H1 (cell line): Measurements from ENCODE around the gene OST4. TPM values are rescaled to one million over a fixed set of nuclear protein-coding genes. Genes with fewer than 3 reads are reported as not detected.

ENCODE experiments used
- ASH2L ChIP-seq: fragments of 200-600, 300-600 bp; sonication (generic); IDR thresholded peaks from one replicate; pipeline ENCODE4 v1.7.1; 2017; ENCODE audit warnings: low read length
- ATF3 ChIP-seq: IDR thresholded peaks from 2 replicates; pipeline ENCODE4 v1.6.1; 2011; ENCODE audit warnings: low read depth, mild to moderate bottlenecking, low read length; ENCODE audit not compliant: insufficient read depth
- EGR1 ChIP-seq: IDR thresholded peaks from 2 replicates; pipeline ENCODE4 v1.6.1; 2011; ENCODE audit warnings: low read depth, low read length, borderline replicate concordance
- EZH2 ChIP-seq: fragments of 200-600 bp; sonication (generic); IDR thresholded peaks from 2 replicates; pipeline ENCODE4 v1.7.1; 2012; ENCODE audit warnings: low read depth, mild to moderate bottlenecking, moderate library complexity, low read length, inconsistent platforms; ENCODE audit not compliant: severe bottlenecking
- FOSL1 ChIP-seq: IDR thresholded peaks from 2 replicates; pipeline ENCODE4 v1.6.1; 2011; ENCODE audit warnings: mild to moderate bottlenecking, low read depth, low read length, moderate library complexity; ENCODE audit not compliant: insufficient read depth
- GABPA ChIP-seq: IDR thresholded peaks from 2 replicates; pipeline ENCODE4 v1.6.1; 2011; ENCODE audit warnings: mild to moderate bottlenecking, low read length, moderate library complexity, borderline replicate concordance; ENCODE audit not compliant: insufficient read depth
- GTF2F1 ChIP-seq: IDR thresholded peaks from 2 replicates; pipeline ENCODE4 v1.6.1; 2012; ENCODE audit warnings: low read depth, low read length, improper control_type of control experiment, borderline replicate concordance
- KDM4A ChIP-seq: IDR thresholded peaks from one replicate; pipeline ENCODE4 v1.7.1; 2012; ENCODE audit warnings: low read depth, mild to moderate bottlenecking, moderate library complexity, low read length, inconsistent platforms; ENCODE audit not compliant: severe bottlenecking
- POLR2A ChIP-seq, 2 experiments: IDR thresholded peaks; 1 replicate in 1 of 2; 2 replicates in 1 of 2; pipeline ENCODE4 v1.6.1; 2011; ENCODE audit warnings: low read depth in 2 of 2, low read length in 2 of 2, mild to moderate bottlenecking in 2 of 2; ENCODE audit errors: control extremely low read depth in 1 of 2
- RNF2 ChIP-seq: fragments of 200-900, 300-1000 bp; sonication (generic); IDR thresholded peaks from 2 replicates; pipeline ENCODE4 v1.7.1; 2016; ENCODE audit warnings: borderline replicate concordance, low read depth, mild to moderate bottlenecking, antibody characterized with exemption, low read length; ENCODE audit not compliant: poor library complexity, severe bottlenecking; ENCODE audit errors: missing control alignments
- RXRA ChIP-seq: IDR thresholded peaks from 2 replicates; pipeline ENCODE4 v1.6.1; 2011; ENCODE audit warnings: low read depth, mild to moderate bottlenecking, low read length, moderate library complexity; ENCODE audit not compliant: insufficient read depth
- SIN3A ChIP-seq, 2 experiments: IDR thresholded peaks in 1 of 2; conservative IDR thresholded peaks in 1 of 2; 2 replicates each; pipeline ENCODE4 v1.6.1; 2011 to 2012; ENCODE audit warnings: low read length in 2 of 2, improper control_type of control experiment in 1 of 2, low read depth in 1 of 2, mild to moderate bottlenecking in 1 of 2
- SIX5 ChIP-seq: IDR thresholded peaks from 2 replicates; pipeline ENCODE4 v1.6.1; 2011; ENCODE audit warnings: mild to moderate bottlenecking, low read depth, low read length
- polyA plus RNA-seq, 7 experiments: library from polyadenylated mRNA; depleted of rRNA in 3 of 7; stranded (reverse) in 5 of 7; unstranded in 2 of 7; fragments of >200 nt in 5 of 7; fragments of 200-250 nt in 2 of 7; gene quantifications; 1 replicate in 5 of 7; 2 replicates in 1 of 7; 4 replicates in 1 of 7; pipeline versions ENCODE4 v1.2.1 to v1.2.3, GENCODE V29; 2011 to 2013; ENCODE audit warnings: missing spikeins in 2 of 7, mixed read lengths in 2 of 7
- total RNA-seq: library from RNA; stranded (reverse); fragmentation: NEBNext Ultra II Directional; extraction: Animal tissue kit (Norgen Biotek cat#: 25700); gene quantifications from 2 replicates; pipeline ENCODE4 v1.2.1, GENCODE V29; 2021
- TF ChIP-seq, protein P1 (sequence below), 3 experiments: IDR thresholded peaks; 1 replicate in 2 of 3; 2 replicates in 1 of 3; pipeline versions ENCODE4 v1.5.1 to v1.6.1; 2011; ENCODE audit warnings: low read length in 3 of 3, mild to moderate bottlenecking in 3 of 3, inconsistent platforms in 2 of 3, low read depth in 1 of 3, moderate library complexity in 1 of 3; ENCODE audit not compliant: insufficient read depth in 1 of 3; ENCODE audit errors: control extremely low read depth in 1 of 3

The OST4 gene
- total and polyA plus RNA-seq, 2 of the 8 experiments (the other 6 are each of a cell fraction or from before 2014, with no cell fraction given) = 225 to 865 TPM

- TF ChIP-seq GTF2F1 = no peak
- no peak for TF ChIP-seq RNF2
- TF ChIP-seq EGR1 = no peak
- peak in 1 of 2 experiments; percentile 31; a peak in 1 of 4 replicates for TF ChIP-seq SIN3A (conservative IDR thresholded peaks at IDR 0.05 in 1 of 2, IDR thresholded peaks at IDR 0.05 in 1 of 2; ENCODE audit: low read depth in 1 of 2, low read length in 2 of 2)
- peak; percentile 68 for TF ChIP-seq KDM4A
- no peak; the same call in 1 of the 2 replicates for TF ChIP-seq GABPA
- TF ChIP-seq ASH2L = peak; percentile 58
- no peak; the same call in 1 of the 2 replicates for TF ChIP-seq SIX5
- TF ChIP-seq FOSL1 = 0 out of 2 replicates have a peak, but pooled peaks have one; percentile 10
- TF ChIP-seq ATF3 = peak; percentile 30; the same call in 1 of the 2 replicates
- no peak for TF ChIP-seq EZH2
- no peak for TF ChIP-seq RXRA
- peak in 1 of 2 experiments; percentile 40; a peak in 1 of 3 replicates for TF ChIP-seq POLR2A (IDR thresholded peaks at IDR 0.05; ENCODE audit: control extremely low read depth in 1 of 2, low read depth in 2 of 2, low read length in 2 of 2)
- TF ChIP-seq, protein P1, sequence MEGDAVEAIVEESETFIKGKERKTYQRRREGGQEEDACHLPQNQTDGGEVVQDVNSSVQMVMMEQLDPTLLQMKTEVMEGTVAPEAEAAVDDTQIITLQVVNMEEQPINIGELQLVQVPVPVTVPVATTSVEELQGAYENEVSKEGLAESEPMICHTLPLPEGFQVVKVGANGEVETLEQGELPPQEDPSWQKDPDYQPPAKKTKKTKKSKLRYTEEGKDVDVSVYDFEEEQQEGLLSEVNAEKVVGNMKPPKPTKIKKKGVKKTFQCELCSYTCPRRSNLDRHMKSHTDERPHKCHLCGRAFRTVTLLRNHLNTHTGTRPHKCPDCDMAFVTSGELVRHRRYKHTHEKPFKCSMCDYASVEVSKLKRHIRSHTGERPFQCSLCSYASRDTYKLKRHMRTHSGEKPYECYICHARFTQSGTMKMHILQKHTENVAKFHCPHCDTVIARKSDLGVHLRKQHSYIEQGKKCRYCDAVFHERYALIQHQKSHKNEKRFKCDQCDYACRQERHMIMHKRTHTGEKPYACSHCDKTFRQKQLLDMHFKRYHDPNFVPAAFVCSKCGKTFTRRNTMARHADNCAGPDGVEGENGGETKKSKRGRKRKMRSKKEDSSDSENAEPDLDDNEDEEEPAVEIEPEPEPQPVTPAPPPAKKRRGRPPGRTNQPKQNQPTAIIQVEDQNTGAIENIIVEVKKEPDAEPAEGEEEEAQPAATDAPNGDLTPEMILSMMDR (IDR thresholded peaks at IDR 0.05; ENCODE audit: control extremely low read depth in 1 of 3, insufficient read depth in 1 of 3, low read depth in 1 of 3, low read length in 3 of 3) = peak in 2 of 3 experiments; percentile 81 to 84; a peak in 3 of 4 replicates
Observed at GRCh38 chr2:27086090-27086723, 14.8 kb upstream of the OST4 start (continued).
